ENCODE measurements around the gene PSTPIP2.

- TF ChIP-seq CTCF (IDR thresholded peaks at IDR 0.05; ENCODE audit: low read depth, low read length, poor library complexity, severe bottlenecking) (no peak), EZH2phosphoT487 (IDR thresholded peaks at IDR 0.05; ENCODE audit: borderline replicate concordance, low read length) (no peak)
Measured at GRCh38 chr18:46068763-46069162, 3.3 kb downstream of the PSTPIP2 start.
